ENCODE results near the gene AFAP1. TPM values are rescaled to one million over a fixed set of nuclear protein-coding genes. Genes with fewer than 3 reads are reported as not detected.

The AFAP1 gene
- total and polyA plus RNA-seq, 2 of the 8 experiments (the other 6 are each of a cell fraction or from before 2014, with no cell fraction given): 3.6 to 18.2 TPM

DNA sequence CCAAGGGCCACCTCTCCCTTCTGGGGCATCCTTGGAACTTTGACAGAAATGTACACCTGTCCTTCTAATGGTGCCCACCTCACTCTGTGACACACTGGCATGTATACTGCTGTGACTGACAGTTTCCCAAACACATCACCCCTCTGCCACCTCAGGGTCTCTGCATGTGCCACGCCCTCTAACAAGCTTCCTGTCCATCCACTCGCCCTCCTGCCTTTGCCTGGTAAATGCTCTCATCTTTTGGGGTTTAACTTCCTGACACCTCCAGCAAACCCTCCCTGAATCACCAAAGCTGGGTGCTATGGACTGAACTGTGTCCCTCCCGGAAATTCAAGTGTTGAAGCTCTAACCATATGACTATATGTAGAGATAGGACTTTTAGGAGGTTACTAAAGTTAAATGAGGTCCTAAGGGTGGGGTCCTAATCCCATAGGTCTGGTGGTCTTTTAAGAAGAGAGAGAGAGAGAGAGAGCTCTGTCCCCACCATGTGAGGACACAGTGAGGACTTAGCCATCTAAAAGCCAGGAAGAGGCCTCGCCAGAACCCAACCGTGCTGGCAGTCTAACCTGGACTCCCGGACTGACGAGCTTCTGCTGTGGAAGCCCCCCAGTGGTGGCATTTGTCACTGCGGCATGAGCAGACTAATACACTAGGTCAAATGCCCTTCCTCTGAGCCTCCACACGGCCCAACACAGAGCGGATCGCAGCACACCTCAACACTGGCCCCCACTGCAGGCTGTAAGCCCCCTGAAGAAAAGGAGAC is 95.6 kb downstream of the AFAP1 start:
- DNase-seq (ENCODE audit: low read depth in 1 of 2, low spot score in 2 of 2) (peak; percentile 63 to 90), FAIRE-seq (peak; percentile 62)
- H2BK20ac ChIP-seq (ENCODE audit: low read length): no peak overlapping the region
- H4K8ac ChIP-seq (ENCODE audit: extremely low read depth, insufficient read depth, low read length): no peak overlapping the region
- H4K91ac ChIP-seq (replicated peaks; ENCODE audit: insufficient read length, low read length): peak overlapping the region; percentile 79
- H3K23me2 ChIP-seq (ENCODE audit: low read depth, low read length): no peaks in the 10 kb centered on the region; the same call in 1 of the 2 replicates
- peak overlapping the region; percentile 16 for H4K5ac ChIP-seq (ENCODE audit: insufficient read length, low read depth, low read length)
- no peak overlapping the region for H3K14ac ChIP-seq (ENCODE audit: insufficient read length)
- no peak overlapping the region for H3K4me3 ChIP-seq (ENCODE audit: extremely low read depth in 1 of 4, insufficient read depth in 2 of 4, low read depth in 3 of 4, low read length in 4 of 4)
- H2AK5ac ChIP-seq (ENCODE audit: low read depth, low read length): no peak overlapping the region
- H2BK12ac ChIP-seq (ENCODE audit: low read depth, low read length): no peak overlapping the region
- no peak overlapping the region for H3K4ac ChIP-seq (replicated peaks; ENCODE audit: insufficient read length, low read depth, low read length)
- H3K79me2 ChIP-seq (ENCODE audit: control insufficient read depth in 1 of 2, insufficient read depth in 2 of 2, low read length in 2 of 2): no peaks in the 10 kb centered on the region
- no peaks in the 10 kb centered on the region; the same call in 1 of the 2 replicates for H3K79me1 ChIP-seq (ENCODE audit: low read depth, low read length)
- no peaks in the 10 kb centered on the region for H3K36me3 ChIP-seq (ENCODE audit: control insufficient read depth in 2 of 4, insufficient read depth in 4 of 4, low read length in 3 of 4)
- POLR2A ChIA-PET (ENCODE audit: partially characterized antibody): interaction anchor here (1.0 to 1.4 kb wide), 3 partner anchors 11 to 95 kb away, joined by 3 to 5 read pairs (median 3); partner anchors contain the start of gene AFAP1
- H3K18ac ChIP-seq (ENCODE audit: extremely low read depth, low read length): peak overlapping the region; percentile 42; the same call in 1 of the 2 replicates
- H3K23ac ChIP-seq (ENCODE audit: insufficient read length): no peak overlapping the region
- 70% methylated on average over 11 of the region's 11 CpGs; no CpG with 5 or more reads in 1 of the 2 experiments for WGBS, 2 experiments (ENCODE audit: extremely low coverage in 1 of 2, insufficient coverage in 1 of 2, insufficient read length in 1 of 2, insufficient replicate concordance in 2 of 2, low coverage in 1 of 2, low lambda C conversion rate in 2 of 2, missing lambda C conversion rate in 1 of 2)
- peak; percentile 66 for TF ChIP-seq MAX (IDR thresholded peaks at IDR 0.05)
- peak; percentile 53 to 71 for TF ChIP-seq RAD21 (IDR thresholded peaks at IDR 0.05 in 1 of 2, conservative IDR thresholded peaks at IDR 0.05 in 1 of 2; ENCODE audit: low read depth in 2 of 2, low read length in 2 of 2)
- peak; percentile 80 to 85 (median 84) for TF ChIP-seq CTCF (IDR thresholded peaks at IDR 0.05; ENCODE audit: control extremely low read depth in 1 of 3, insufficient read depth in 1 of 3, low read depth in 1 of 3, low read length in 3 of 3)
- TF ChIP-seq SIX5 (IDR thresholded peaks at IDR 0.05; ENCODE audit: low read depth, low read length): no peak
- H3K27ac ChIP-seq (ENCODE audit: low read depth, low read length): no peak overlapping the region
- no peak overlapping the region for H3K56ac ChIP-seq (replicated peaks; ENCODE audit: insufficient read length, low read depth, low read length)
- H2BK120ac ChIP-seq (replicated peaks; ENCODE audit: low read depth, low read length): no peak overlapping the region
- no peak overlapping the region for H3K9ac ChIP-seq (replicated peaks in 1 of 4; ENCODE audit: extremely low read depth in 1 of 4, low read depth in 3 of 4, low read length in 3 of 4)
- CTCF ChIA-PET (ENCODE audit: partially characterized antibody): interaction anchor here (0.6 to 6.6 kb wide), 56 partner anchors 8 to 630 kb away, joined by 3 to 105 read pairs (median 4); no protein-coding TSS in a partner anchor
- H2BK15ac ChIP-seq (ENCODE audit: low read length): no peak overlapping the region
- H2AFZ ChIP-seq (ENCODE audit: low read length): no peak overlapping the region
- no peaks in the 10 kb centered on the region for H3K9me3 ChIP-seq (ENCODE audit: insufficient read depth in 2 of 2, low read depth in 1 of 2, low read length in 1 of 2)
- no peak overlapping the region for H2BK5ac ChIP-seq (ENCODE audit: low read depth, low read length)
- peaks cover 0 to 3% (median 3%) of the 10 kb centered on the region in 4 experiments; a peak in 4 of 7 replicates for H3K4me1 ChIP-seq (replicated peaks in 1 of 4; ENCODE audit: control insufficient read depth in 3 of 4, insufficient read depth in 4 of 4, low read length in 3 of 4)
- no peaks in the 10 kb centered on the region for H3K27me3 ChIP-seq (replicated peaks in 1 of 4; ENCODE audit: control insufficient read depth in 3 of 4, extremely low read depth in 1 of 4, insufficient read depth in 3 of 4, low read length in 3 of 4)
- H4K20me1 ChIP-seq (replicated peaks in 1 of 2; ENCODE audit: control insufficient read depth in 1 of 2, insufficient read depth in 2 of 2, low read length in 2 of 2): peaks cover 0 to 3% of the 10 kb centered on the region in 2 experiments
- no peak overlapping the region for H3K4me2 ChIP-seq (ENCODE audit: insufficient read depth in 1 of 2, low read depth in 2 of 2, low read length in 2 of 2)

All from H1 (cell line).